Omental fat pad (tissue), 4 donors: ENCODE results near the gene ENGASE. TPM values are rescaled to one million over a fixed set of nuclear protein-coding genes. Genes with fewer than 3 reads are reported as not detected.
"Not testable (repeated sequence)": the region's sequence is repeated elsewhere in the genome, so short reads cannot be mapped to it uniquely, and the experiment has no call there.

Experiments used
- ATAC-seq: fragments of 150-250 bp; one replicate; pipeline ENCODE4 v1.9.1; 2016; ENCODE audit warnings: mild to moderate bottlenecking, moderate library complexity; ENCODE audit not compliant: low FRiP score
- DNase-seq: peaks from one replicate; pipeline ENCODE4 v3.0.0-alpha.2; 2019; ENCODE audit warnings: low spot score
- CTCF ChIP-seq, 3 donors: fragments of 450-650 bp; IDR thresholded peaks; one replicate each; pipeline ENCODE4 v1.5.1; 2016 to 2017; ENCODE audit warnings: antibody characterized with exemption in 3 of 3, mild to moderate bottlenecking in 3 of 3, moderate library complexity in 2 of 3
- total RNA-seq, 4 donors: library from RNA; depleted of rRNA; stranded (reverse); fragments of >200 nt; gene quantifications; one replicate each; pipeline ENCODE4 v1.1.0, GENCODE V29; 2016

ENGASE gene
- total RNA-seq, 4 donors from 2014 or later, result 12.2 to 52.3 (median 22.2) TPM

GRCh38 chr17:79028496-79029326 is 45.9 kb upstream of the ENGASE start:
- no peak for DNase-seq
- ATAC-seq, result no peak
- no peak for TF ChIP-seq CTCF (IDR thresholded peaks at IDR 0.05)

- TF ChIP-seq CTCF (IDR thresholded peaks at IDR 0.05), result no peak
- no peak for ATAC-seq
Observed at GRCh38 chr17:79029327-79030009, 45.2 kb upstream of the ENGASE start.

DNA sequence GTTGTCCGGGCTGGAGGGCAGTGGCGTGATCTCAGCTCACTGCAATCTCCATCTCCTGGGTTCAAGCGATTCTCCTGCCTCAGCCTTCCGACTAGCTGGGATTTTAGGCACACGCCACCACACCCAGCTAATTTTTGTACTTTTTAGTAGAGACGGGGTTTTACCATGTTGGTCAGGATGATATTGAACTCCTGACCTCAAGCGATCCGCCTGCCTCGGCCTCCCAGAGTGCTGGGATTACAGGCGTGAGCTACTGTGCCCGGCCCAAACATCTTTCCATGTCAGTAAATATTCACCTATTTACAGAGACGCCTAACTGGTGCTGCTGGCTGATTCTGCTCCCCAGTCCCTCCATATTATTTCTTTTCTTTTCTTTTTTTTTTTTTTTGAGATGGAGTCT is 44.0 kb upstream of the ENGASE start:
- DNase-seq, ATAC-seq: not testable (repeated sequence)

More at GRCh38 chr17:79029327-79030009, 45.2 kb upstream of the ENGASE start:
- DNase-seq, result no peak

- DNase-seq, result no peak
- no peak for TF ChIP-seq CTCF (IDR thresholded peaks at IDR 0.05)
Observed at GRCh38 chr17:79031996-79032875, 42.4 kb upstream of the ENGASE start.

DNA sequence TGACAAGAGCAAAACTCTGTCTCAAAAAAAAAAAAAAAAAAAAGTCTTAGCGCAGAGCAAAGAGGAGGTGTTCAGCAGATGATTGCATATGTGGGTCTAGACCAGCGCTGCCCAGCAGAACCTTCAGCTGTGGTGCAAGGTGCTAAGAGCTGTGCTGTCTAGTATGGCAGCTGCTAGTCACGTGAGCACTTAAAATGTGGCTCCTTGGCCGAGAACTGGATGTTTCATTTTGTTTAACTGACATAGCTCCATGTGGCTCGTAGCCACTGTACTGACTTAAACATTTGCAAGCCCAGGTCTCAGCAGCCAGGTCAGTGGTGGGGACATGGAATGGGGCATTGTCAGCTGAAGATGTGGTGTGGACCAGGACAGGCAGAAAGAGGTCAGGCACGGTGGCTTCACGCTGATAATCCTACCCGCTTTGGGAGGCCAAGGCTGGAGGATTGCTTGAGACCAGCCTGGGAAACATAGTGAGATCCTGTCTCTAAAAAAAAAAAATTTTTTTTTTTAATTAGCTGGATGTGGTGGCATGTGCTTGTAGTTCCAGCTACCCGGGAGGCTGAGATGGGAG is 41.5 kb upstream of the ENGASE start:
- TF ChIP-seq CTCF (IDR thresholded peaks at IDR 0.05), result no peak
- no peak for DNase-seq
- ATAC-seq, result no peak

More at GRCh38 chr17:79031996-79032875, 42.4 kb upstream of the ENGASE start:
- no peak for ATAC-seq

- TF ChIP-seq CTCF (IDR thresholded peaks at IDR 0.05), result no peak
- DNase-seq (no peak), ATAC-seq (no peak)
Observed at GRCh38 chr17:79033741-79034501, 40.7 kb upstream of the ENGASE start.
